Prostate gland (tissue), 2 donors: ENCODE results near the gene TNFSF12. TPM values are rescaled to one million over a fixed set of nuclear protein-coding genes. Genes with fewer than 3 reads are reported as not detected.

ENCODE experiments used
- DNase-seq: peaks from one replicate; pipeline ENCODE4 v3.0.0-alpha.2; 2019; ENCODE audit warnings: low spot score
- H3K27ac ChIP-seq, 2 donors: fragments of 200-600 bp; sonication (generic); 2 replicates each; pipeline ENCODE4 v1.5.1; 2017 to 2019
- H3K27me3 ChIP-seq: fragments of 200-600 bp; sonication (generic); replicated peaks from 2 replicates; pipeline ENCODE4 v1.5.1; 2019; ENCODE audit not compliant: insufficient read depth
- H3K36me3 ChIP-seq, 2 donors: fragments of 200-600 bp; sonication (generic); 1 replicate in 1 of 2; 2 replicates in 1 of 2; pipeline versions ENCODE4 v1.5.1 to v1.8.1; 2017 to 2019
- H3K4me1 ChIP-seq: fragments of 200-600 bp; sonication (generic); replicated peaks from 2 replicates; pipeline ENCODE4 v1.5.1; 2019
- H3K4me3 ChIP-seq, 2 donors: fragments of 200-600 bp; sonication (generic); 2 replicates each; pipeline ENCODE4 v1.5.1; 2017 to 2019
- H3K9me3 ChIP-seq: fragments of 200-600 bp; sonication (generic); 2 replicates; pipeline ENCODE4 v1.5.1; 2017
- CTCF ChIP-seq, 4 experiments: fragments of 200-600 bp in 2 of 4; fragments of 450-650 bp in 2 of 4; sonication (generic) in 2 of 4; IDR thresholded peaks; 1 replicate in 3 of 4; 2 replicates in 1 of 4; pipeline ENCODE4 v1.5.1; 2016 to 2019; ENCODE audit warnings: antibody characterized with exemption in 4 of 4, mild to moderate bottlenecking in 2 of 4, moderate library complexity in 2 of 4
- POLR2A ChIP-seq: fragments of 450-650 bp; IDR thresholded peaks from one replicate; pipeline ENCODE4 v1.6.1; 2016; ENCODE audit warnings: antibody characterized with exemption, mild to moderate bottlenecking
- POLR2AphosphoS5 ChIP-seq: sonication (generic); formaldehyde crosslinking; IDR thresholded peaks from one replicate; pipeline ENCODE4 v1.6.1; 2017; ENCODE audit warnings: antibody characterized with exemption
- WGBS: methylation state at CpG from one replicate; pipeline ENCODE4 v1.1.5; 2018; 5-methylcytosine and 5-hydroxymethylcytosine counted together
- intact Hi-C: fragments of 100-400 bp; cut with DNase I; formaldehyde crosslinking; loops from one replicate; pipeline ENCODE4 v1.14.2; 2022
- total RNA-seq, 2 donors: library from RNA; depleted of rRNA; stranded (reverse); fragments of >200 nt; gene quantifications; one replicate each; pipeline ENCODE4 v1.1.0, GENCODE V29; 2016

TNFSF12 gene
- total RNA-seq, 2 donors from 2014 or later: 29.9 to 47.9 TPM

- TF ChIP-seq CTCF (IDR thresholded peaks at IDR 0.05) (no peak), POLR2AphosphoS5 (no peak), POLR2A (no peak)
- Histone ChIP-seq H3K36me3 (no peaks in the 10 kb centered on the region), H3K4me1 (no peaks in the 10 kb centered on the region), H3K4me3 (no peak overlapping the region), H3K9me3 (no peaks in the 10 kb centered on the region), H3K27me3 (no peaks in the 10 kb centered on the region), H3K27ac (peak overlapping the region in 1 of 2 donors; percentile 91)
- 62% methylated on average over 6 of the region's 6 CpGs for WGBS
- no peak for DNase-seq
- intact Hi-C loops: no loop called here
These were observed 1.5 kb downstream of the TNFSF12 start for GRCh38 chr17:7550344-7550743.

- 82% methylated on average over 4 of the region's 4 CpGs for WGBS
- intact Hi-C loops: no loop called here
- H3K4me3 ChIP-seq: no peak overlapping the region
- no peak for DNase-seq
- H3K4me1 ChIP-seq: no peaks in the 10 kb centered on the region
- no peaks in the 10 kb centered on the region for H3K36me3 ChIP-seq
- H3K27ac ChIP-seq: no peak overlapping the region
- TF ChIP-seq CTCF (IDR thresholded peaks at IDR 0.05) (no peak), POLR2AphosphoS5 (no peak), POLR2A (no peak)
- H3K9me3 ChIP-seq: no peaks in the 10 kb centered on the region
- no peaks in the 10 kb centered on the region for H3K27me3 ChIP-seq
These were observed 2.5 kb downstream of the TNFSF12 start for GRCh38 chr17:7551396-7551795.

- H3K36me3 ChIP-seq: no peaks in the 10 kb centered on the region
- no peak overlapping the region for H3K27ac ChIP-seq
- peaks cover 9% of the 10 kb centered on the region for H3K4me1 ChIP-seq
- no peak for DNase-seq
- WGBS: 83% methylated on average over 6 of the region's 6 CpGs
- no peak for TF ChIP-seq POLR2A
- no peak for TF ChIP-seq CTCF (IDR thresholded peaks at IDR 0.05)
- TF ChIP-seq POLR2AphosphoS5: no peak
- no peaks in the 10 kb centered on the region for H3K9me3 ChIP-seq
- no peak overlapping the region for H3K4me3 ChIP-seq
- intact Hi-C loops: no loop called here
- H3K27me3 ChIP-seq: no peaks in the 10 kb centered on the region
These were observed 3.8 kb downstream of the TNFSF12 start for GRCh38 chr17:7552621-7553051.

- no peak for DNase-seq
- no peaks in the 10 kb centered on the region for H3K9me3 ChIP-seq
- WGBS: 100% methylated on average over 1 of the region's 1 CpG
- intact Hi-C loops: no loop called here
- H3K27me3 ChIP-seq: no peaks in the 10 kb centered on the region
- H3K4me3 ChIP-seq: no peak overlapping the region
- no peak for TF ChIP-seq POLR2AphosphoS5
- TF ChIP-seq CTCF (IDR thresholded peaks at IDR 0.05): no peak
- TF ChIP-seq POLR2A: no peak
- peaks cover 15% of the 10 kb centered on the region for H3K4me1 ChIP-seq
- H3K36me3 ChIP-seq: no peaks in the 10 kb centered on the region
- H3K27ac ChIP-seq: no peak overlapping the region
These were observed 4.5 kb downstream of the TNFSF12 start for GRCh38 chr17:7553356-7553755.

GRCh38 chr17:7555320-7555948 is 6.6 kb downstream of the TNFSF12 start:
- no peak for DNase-seq
- no peaks in the 10 kb centered on the region for H3K9me3 ChIP-seq
- no peak overlapping the region for H3K27ac ChIP-seq
- TF ChIP-seq POLR2AphosphoS5: no peak
- TF ChIP-seq CTCF (IDR thresholded peaks at IDR 0.05): no peak
- TF ChIP-seq POLR2A: no peak
- H3K27me3 ChIP-seq: no peaks in the 10 kb centered on the region
- H3K36me3 ChIP-seq: no peaks in the 10 kb centered on the region
- intact Hi-C loops: no loop called here
- H3K4me3 ChIP-seq: no peak overlapping the region
- 61% methylated on average over 10 of the region's 10 CpGs for WGBS
- peaks cover 35% of the 10 kb centered on the region for H3K4me1 ChIP-seq
